ENCODE results near the gene SEC61A2. TPM values are rescaled to one million over a fixed set of nuclear protein-coding genes. Genes with fewer than 3 reads are reported as not detected.
A peak's percentile ranks its signal among the peaks of the same experiment; 100 is the strongest.

The SEC61A2 gene
- total and polyA plus RNA-seq, 4 donors, result 3.8 to 8.8 (median 6.2) TPM

DNA sequence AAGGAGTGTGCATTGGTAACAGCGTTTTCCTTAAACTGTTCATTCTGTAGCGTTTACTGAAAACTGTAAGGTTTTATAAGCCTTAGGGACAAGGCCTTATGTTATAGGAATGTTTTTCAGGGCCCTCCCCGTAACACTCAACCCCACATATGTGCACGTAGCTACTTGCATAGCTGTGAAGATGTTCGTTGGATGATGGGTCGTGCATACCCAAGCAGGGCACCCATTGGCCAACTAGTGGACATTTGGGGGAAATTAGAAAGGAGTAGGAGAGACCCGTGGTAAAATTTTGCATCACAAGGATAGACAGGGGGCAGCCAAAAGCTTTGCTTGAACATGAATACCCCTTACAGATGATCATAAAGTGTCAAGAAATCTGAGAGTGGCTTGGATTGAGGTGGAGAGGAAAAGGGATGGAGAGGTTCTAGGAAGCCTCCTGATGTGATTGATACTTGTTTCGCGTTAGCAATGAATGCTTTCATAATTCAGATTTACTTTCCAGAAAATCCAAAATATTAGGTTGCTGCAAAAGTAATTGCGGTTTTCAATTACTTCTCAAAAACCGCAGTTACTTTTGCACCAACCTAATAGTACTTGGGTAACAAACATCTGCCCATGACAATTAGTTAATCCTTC, 878 bp downstream of the SEC61A2 start:
- no peaks in the 10 kb centered on the region for H3K27me3 ChIP-seq (ENCODE audit: control insufficient read depth in 4 of 4, insufficient read depth in 4 of 4, low read length in 3 of 4)
- DNase-seq (ENCODE audit: low spot score), result no peak
- TF ChIP-seq RAD21 (IDR thresholded peaks at IDR 0.05) (peak; percentile 58 to 66), NR2F2 (IDR thresholded peaks at IDR 0.05) (no peak)
- TF ChIP-seq, protein P1, sequence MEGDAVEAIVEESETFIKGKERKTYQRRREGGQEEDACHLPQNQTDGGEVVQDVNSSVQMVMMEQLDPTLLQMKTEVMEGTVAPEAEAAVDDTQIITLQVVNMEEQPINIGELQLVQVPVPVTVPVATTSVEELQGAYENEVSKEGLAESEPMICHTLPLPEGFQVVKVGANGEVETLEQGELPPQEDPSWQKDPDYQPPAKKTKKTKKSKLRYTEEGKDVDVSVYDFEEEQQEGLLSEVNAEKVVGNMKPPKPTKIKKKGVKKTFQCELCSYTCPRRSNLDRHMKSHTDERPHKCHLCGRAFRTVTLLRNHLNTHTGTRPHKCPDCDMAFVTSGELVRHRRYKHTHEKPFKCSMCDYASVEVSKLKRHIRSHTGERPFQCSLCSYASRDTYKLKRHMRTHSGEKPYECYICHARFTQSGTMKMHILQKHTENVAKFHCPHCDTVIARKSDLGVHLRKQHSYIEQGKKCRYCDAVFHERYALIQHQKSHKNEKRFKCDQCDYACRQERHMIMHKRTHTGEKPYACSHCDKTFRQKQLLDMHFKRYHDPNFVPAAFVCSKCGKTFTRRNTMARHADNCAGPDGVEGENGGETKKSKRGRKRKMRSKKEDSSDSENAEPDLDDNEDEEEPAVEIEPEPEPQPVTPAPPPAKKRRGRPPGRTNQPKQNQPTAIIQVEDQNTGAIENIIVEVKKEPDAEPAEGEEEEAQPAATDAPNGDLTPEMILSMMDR (IDR thresholded peaks at IDR 0.05; ENCODE audit: low read depth, low read length, missing input control), result peak; percentile 30
- peak overlapping the region in 1 of 2 donors; percentile 72 for H3K27ac ChIP-seq (ENCODE audit: low read depth in 1 of 2, low read length in 2 of 2)
- H3K36me3 ChIP-seq (ENCODE audit: control insufficient read depth in 4 of 4, insufficient read depth in 3 of 4, low read depth in 1 of 4, low read length in 3 of 4), result peaks cover 0 to 5% (median 4%) of the 10 kb centered on the region in 4 donors
- peak overlapping the region; percentile 77 to 100 (median 93) for H3K4me3 ChIP-seq (ENCODE audit: low read depth in 1 of 3, low read length in 3 of 3)
- H3K9me3 ChIP-seq (ENCODE audit: control insufficient read depth in 4 of 4, low read length in 3 of 4), result no peaks in the 10 kb centered on the region
- 24% methylated on average over 11 of the region's 11 CpGs for WGBS
- no peak overlapping the region for H3K9ac ChIP-seq (ENCODE audit: low read depth in 1 of 2, low read length in 2 of 2)
- peaks cover 3 to 9% (median 5%) of the 10 kb centered on the region in 4 donors for H3K4me1 ChIP-seq (ENCODE audit: control insufficient read depth in 4 of 4, insufficient read depth in 4 of 4, low read length in 3 of 4)

DNA sequence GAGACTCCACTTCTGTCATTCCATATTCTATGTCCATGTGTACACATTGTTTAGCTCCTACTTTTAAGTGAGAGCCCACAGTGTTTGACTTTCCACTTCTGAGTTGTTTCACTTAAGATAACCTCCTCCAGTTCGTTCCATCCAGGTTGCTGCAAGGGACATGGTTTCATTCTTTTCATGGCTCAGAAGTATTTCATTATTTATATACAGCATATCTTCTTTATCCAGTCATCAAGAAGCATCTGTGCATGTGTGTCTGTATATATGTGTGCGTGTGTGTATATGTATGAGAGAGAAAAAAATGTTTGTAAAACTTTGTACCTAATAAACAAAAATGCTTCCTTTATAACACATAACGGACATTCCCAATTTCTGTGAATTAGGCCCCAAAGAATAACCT, 6.2 kb downstream of the SEC61A2 start:
- WGBS, result 95% methylated on average over 3 of the region's 3 CpGs
- no peak for TF ChIP-seq NR2F2 (IDR thresholded peaks at IDR 0.05)
- TF ChIP-seq FOXA1 (IDR thresholded peaks at IDR 0.05), result no peak
- TF ChIP-seq, protein P1 (IDR thresholded peaks at IDR 0.05; ENCODE audit: low read depth, low read length, missing input control), result no peak
- TF ChIP-seq FOXA2 (IDR thresholded peaks at IDR 0.05), result no peak
- H3K4me3 ChIP-seq (ENCODE audit: low read depth in 1 of 3, low read length in 3 of 3), result no peak overlapping the region
- no peak overlapping the region for H3K9ac ChIP-seq (ENCODE audit: low read depth in 1 of 2, low read length in 2 of 2)
- H3K9me3 ChIP-seq (ENCODE audit: control insufficient read depth in 4 of 4, low read length in 3 of 4), result no peaks in the 10 kb centered on the region
- H3K27me3 ChIP-seq (ENCODE audit: control insufficient read depth in 4 of 4, insufficient read depth in 4 of 4, low read length in 3 of 4), result no peaks in the 10 kb centered on the region
- no peak for DNase-seq (ENCODE audit: low spot score)
- H3K4me1 ChIP-seq (ENCODE audit: control insufficient read depth in 4 of 4, insufficient read depth in 4 of 4, low read length in 3 of 4), result peaks cover 0 to 3% (median 0%) of the 10 kb centered on the region in 4 donors
- peaks cover 2 to 13% (median 10%) of the 10 kb centered on the region in 4 donors for H3K36me3 ChIP-seq (ENCODE audit: control insufficient read depth in 4 of 4, insufficient read depth in 3 of 4, low read depth in 1 of 4, low read length in 3 of 4)
- H3K27ac ChIP-seq (ENCODE audit: low read depth in 1 of 2, low read length in 2 of 2), result no peak overlapping the region

DNA sequence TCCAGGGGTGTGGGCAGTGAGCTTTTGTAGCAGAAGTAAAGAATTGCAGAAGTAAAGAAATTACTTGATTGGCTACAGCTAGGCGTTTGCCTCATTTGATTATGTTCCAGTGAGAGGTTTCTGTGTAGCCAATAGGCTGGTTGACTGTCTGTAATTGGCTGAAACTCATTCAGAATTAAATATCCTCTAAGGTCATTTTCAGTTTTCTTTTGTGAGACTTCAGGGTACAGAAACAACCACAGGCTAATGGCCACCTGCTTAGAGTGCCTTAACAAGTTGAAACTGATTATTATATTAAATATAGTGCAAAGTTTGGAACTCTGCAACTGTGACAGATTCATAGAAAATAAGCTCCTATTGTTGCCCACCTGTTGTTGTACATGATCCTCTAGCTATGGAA, 10.6 kb downstream of the SEC61A2 start:
- Histone ChIP-seq H3K4me3 (ENCODE audit: low read depth in 1 of 3, low read length in 3 of 3) (no peak overlapping the region), H3K36me3 (ENCODE audit: control insufficient read depth in 4 of 4, insufficient read depth in 3 of 4, low read depth in 1 of 4, low read length in 3 of 4) (peaks cover 3 to 25% (median 19%) of the 10 kb centered on the region in 4 donors), H3K9me3 (ENCODE audit: control insufficient read depth in 4 of 4, low read length in 3 of 4) (no peaks in the 10 kb centered on the region), H3K9ac (ENCODE audit: low read depth in 1 of 2, low read length in 2 of 2) (no peak overlapping the region), H3K27ac (ENCODE audit: low read depth in 1 of 2, low read length in 2 of 2) (no peak overlapping the region), H3K27me3 (ENCODE audit: control insufficient read depth in 4 of 4, insufficient read depth in 4 of 4, low read length in 3 of 4) (no peaks in the 10 kb centered on the region), H3K4me1 (ENCODE audit: control insufficient read depth in 4 of 4, insufficient read depth in 4 of 4, low read length in 3 of 4) (no peaks in the 10 kb centered on the region)
- 98% methylated on average over 1 of the region's 1 CpG for WGBS
- no peak for DNase-seq (ENCODE audit: low spot score)
- no peak for TF ChIP-seq SP1 (IDR thresholded peaks at IDR 0.05)
- TF ChIP-seq FOXA2 (IDR thresholded peaks at IDR 0.05), result no peak
- TF ChIP-seq TAF1 (conservative IDR thresholded peaks at IDR 0.05), result no peak
- TF ChIP-seq, protein P1 (IDR thresholded peaks at IDR 0.05; ENCODE audit: low read depth, low read length, missing input control), result no peak
- no peak for TF ChIP-seq YY1 (IDR thresholded peaks at IDR 0.05)
- TF ChIP-seq, protein P2, sequence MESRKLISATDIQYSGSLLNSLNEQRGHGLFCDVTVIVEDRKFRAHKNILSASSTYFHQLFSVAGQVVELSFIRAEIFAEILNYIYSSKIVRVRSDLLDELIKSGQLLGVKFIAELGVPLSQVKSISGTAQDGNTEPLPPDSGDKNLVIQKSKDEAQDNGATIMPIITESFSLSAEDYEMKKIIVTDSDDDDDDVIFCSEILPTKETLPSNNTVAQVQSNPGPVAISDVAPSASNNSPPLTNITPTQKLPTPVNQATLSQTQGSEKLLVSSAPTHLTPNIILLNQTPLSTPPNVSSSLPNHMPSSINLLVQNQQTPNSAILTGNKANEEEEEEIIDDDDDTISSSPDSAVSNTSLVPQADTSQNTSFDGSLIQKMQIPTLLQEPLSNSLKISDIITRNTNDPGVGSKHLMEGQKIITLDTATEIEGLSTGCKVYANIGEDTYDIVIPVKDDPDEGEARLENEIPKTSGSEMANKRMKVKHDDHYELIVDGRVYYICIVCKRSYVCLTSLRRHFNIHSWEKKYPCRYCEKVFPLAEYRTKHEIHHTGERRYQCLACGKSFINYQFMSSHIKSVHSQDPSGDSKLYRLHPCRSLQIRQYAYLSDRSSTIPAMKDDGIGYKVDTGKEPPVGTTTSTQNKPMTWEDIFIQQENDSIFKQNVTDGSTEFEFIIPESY (IDR thresholded peaks at IDR 0.05), result no peak
- TF ChIP-seq NR2F2 (IDR thresholded peaks at IDR 0.05), result no peak
- TF ChIP-seq, protein P3, sequence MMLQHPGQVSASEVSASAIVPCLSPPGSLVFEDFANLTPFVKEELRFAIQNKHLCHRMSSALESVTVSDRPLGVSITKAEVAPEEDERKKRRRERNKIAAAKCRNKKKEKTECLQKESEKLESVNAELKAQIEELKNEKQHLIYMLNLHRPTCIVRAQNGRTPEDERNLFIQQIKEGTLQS (IDR thresholded peaks at IDR 0.05), result no peak
- no peak for TF ChIP-seq EGR1 (IDR thresholded peaks at IDR 0.05; ENCODE audit: low read depth in 2 of 2)
- no peak for TF ChIP-seq FOXA1 (IDR thresholded peaks at IDR 0.05)
- no peak for TF ChIP-seq JUND (IDR thresholded peaks at IDR 0.05)
- no peak for TF ChIP-seq HNF4G (IDR thresholded peaks at IDR 0.05)
- no peak for TF ChIP-seq RAD21 (IDR thresholded peaks at IDR 0.05)
- TF ChIP-seq, protein P4, sequence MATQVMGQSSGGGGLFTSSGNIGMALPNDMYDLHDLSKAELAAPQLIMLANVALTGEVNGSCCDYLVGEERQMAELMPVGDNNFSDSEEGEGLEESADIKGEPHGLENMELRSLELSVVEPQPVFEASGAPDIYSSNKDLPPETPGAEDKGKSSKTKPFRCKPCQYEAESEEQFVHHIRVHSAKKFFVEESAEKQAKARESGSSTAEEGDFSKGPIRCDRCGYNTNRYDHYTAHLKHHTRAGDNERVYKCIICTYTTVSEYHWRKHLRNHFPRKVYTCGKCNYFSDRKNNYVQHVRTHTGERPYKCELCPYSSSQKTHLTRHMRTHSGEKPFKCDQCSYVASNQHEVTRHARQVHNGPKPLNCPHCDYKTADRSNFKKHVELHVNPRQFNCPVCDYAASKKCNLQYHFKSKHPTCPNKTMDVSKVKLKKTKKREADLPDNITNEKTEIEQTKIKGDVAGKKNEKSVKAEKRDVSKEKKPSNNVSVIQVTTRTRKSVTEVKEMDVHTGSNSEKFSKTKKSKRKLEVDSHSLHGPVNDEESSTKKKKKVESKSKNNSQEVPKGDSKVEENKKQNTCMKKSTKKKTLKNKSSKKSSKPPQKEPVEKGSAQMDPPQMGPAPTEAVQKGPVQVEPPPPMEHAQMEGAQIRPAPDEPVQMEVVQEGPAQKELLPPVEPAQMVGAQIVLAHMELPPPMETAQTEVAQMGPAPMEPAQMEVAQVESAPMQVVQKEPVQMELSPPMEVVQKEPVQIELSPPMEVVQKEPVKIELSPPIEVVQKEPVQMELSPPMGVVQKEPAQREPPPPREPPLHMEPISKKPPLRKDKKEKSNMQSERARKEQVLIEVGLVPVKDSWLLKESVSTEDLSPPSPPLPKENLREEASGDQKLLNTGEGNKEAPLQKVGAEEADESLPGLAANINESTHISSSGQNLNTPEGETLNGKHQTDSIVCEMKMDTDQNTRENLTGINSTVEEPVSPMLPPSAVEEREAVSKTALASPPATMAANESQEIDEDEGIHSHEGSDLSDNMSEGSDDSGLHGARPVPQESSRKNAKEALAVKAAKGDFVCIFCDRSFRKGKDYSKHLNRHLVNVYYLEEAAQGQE (IDR thresholded peaks at IDR 0.05), result no peak
